Measurements from ENCODE around the gene TBC1D16. TPM values are rescaled to one million over a fixed set of nuclear protein-coding genes. Genes with fewer than 3 reads are reported as not detected.

Gene TBC1D16
- total and polyA plus RNA-seq, 8 donors: 4.9 to 31.4 (median 19.7) TPM

GRCh38 chr17:79888009-79888540, 147.6 kb downstream of the TBC1D16 start:
- intact Hi-C loops (cut with DNase I): no loop called here

DNA sequence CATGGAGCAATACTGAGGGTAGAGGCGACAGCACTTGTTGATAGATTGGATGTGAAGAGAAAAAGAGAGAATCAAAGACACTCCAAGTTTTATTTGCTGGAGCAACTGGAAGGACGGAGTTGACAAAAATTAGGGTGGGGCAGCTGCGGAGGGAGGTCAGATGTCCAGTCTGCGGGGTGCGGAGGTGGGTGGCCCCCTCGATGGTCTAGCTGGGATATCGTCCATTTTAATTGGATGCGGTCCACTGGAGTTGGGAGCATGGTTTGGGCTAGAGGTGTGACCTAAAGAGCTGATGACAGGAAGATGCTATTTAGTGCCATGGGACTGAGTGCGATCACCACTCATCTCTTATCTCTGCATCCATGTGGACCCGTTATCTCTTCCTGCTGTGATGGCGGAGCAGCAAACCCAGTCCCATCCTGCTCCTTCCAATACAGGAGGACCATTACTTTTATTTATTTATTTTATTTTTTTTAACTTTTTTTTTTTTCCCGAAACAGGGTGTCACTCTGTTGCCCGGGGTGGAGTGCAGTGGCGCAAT, 148.2 kb downstream of the TBC1D16 start:
- H3K4me3 ChIP-seq: no peak overlapping the region
- FAIRE-seq (no peak), ATAC-seq (no peak), DNase-seq (no peak)
- H3K27ac ChIP-seq: no peak overlapping the region
- intact Hi-C loops (cut with DNase I): no loop called here
- no peaks in the 10 kb centered on the region for H3K27me3 ChIP-seq
- WGBS, 2 donors: 84 to 88% methylated on average over 14 of the region's 14 CpGs
- no peaks in the 10 kb centered on the region for H3K4me1 ChIP-seq
- H3K9me3 ChIP-seq: no peaks in the 10 kb centered on the region
- TF ChIP-seq CTCF (IDR thresholded peaks at IDR 0.05): no peak
- no peaks in the 10 kb centered on the region for H3K36me3 ChIP-seq

More at GRCh38 chr17:79888009-79888540, 147.6 kb downstream of the TBC1D16 start:
- peak in 1 of 6 donors; percentile 15 for DNase-seq
- no peaks in the 10 kb centered on the region for H3K4me1 ChIP-seq
- no peak for ATAC-seq
- no peak overlapping the region for H3K4me3 ChIP-seq
- 78 to 93% methylated on average over 17 of the region's 17 CpGs for WGBS, 2 donors
- no peaks in the 10 kb centered on the region for H3K27me3 ChIP-seq
- no peak overlapping the region for H3K27ac ChIP-seq
- H3K36me3 ChIP-seq: no peaks in the 10 kb centered on the region
- no peaks in the 10 kb centered on the region for H3K9me3 ChIP-seq
- no peak for FAIRE-seq
- no peak for TF ChIP-seq CTCF (IDR thresholded peaks at IDR 0.05)

GRCh38 chr17:79883202-79883601, 152.5 kb downstream of the TBC1D16 start:
- Histone ChIP-seq H3K9me3 (no peaks in the 10 kb centered on the region), H3K4me1 (no peaks in the 10 kb centered on the region), H3K36me3 (no peaks in the 10 kb centered on the region), H3K27ac (no peak overlapping the region), H3K27me3 (no peaks in the 10 kb centered on the region), H3K4me3 (no peak overlapping the region)
- DNase-seq (peak in 1 of 6 donors; percentile 16), FAIRE-seq (no peak), ATAC-seq (no peak)
- intact Hi-C loops (cut with DNase I): no loop called here
- no peak for TF ChIP-seq CTCF (IDR thresholded peaks at IDR 0.05)
- WGBS, 2 donors: 75 to 78% methylated on average over 7 of the region's 7 CpGs

Other genes starting within 250 kb of the TBC1D16 start
- gene CBX8, start 238.8 kb downstream of the TBC1D16 start, total RNA-seq: 1 to 10 TPM; 1.6 to 5.7 (median 3.6) TPM
- gene CBX8, start 238.8 kb downstream of the TBC1D16 start, polyA plus RNA-seq: 1 to 10 TPM; 4.5 to 5.2 TPM
- gene CBX4, start 196.4 kb downstream of the TBC1D16 start, total RNA-seq: 10 to 100 TPM; 11.1 to 42.4 (median 18.0) TPM
- gene CBX4, start 196.4 kb downstream of the TBC1D16 start, polyA plus RNA-seq: 10 to 100 TPM; 15.0 to 18.5 TPM
- gene CCDC40, start 770 bp upstream of the TBC1D16 start, total RNA-seq: 1 to 10 TPM; 1.9 to 6.2 (median 3.1) TPM
- gene CCDC40, start 770 bp upstream of the TBC1D16 start, polyA plus RNA-seq: 10 to 100 TPM in 1 of 2 donors, 1 to 10 TPM in 1; 3.5 to 12.3 TPM
- gene GAA, start 65.7 kb upstream of the TBC1D16 start, total RNA-seq: 10 to 100 TPM; 20.2 to 56.3 (median 32.8) TPM
- gene GAA, start 65.7 kb upstream of the TBC1D16 start, polyA plus RNA-seq: 10 to 100 TPM; 44.0 to 52.8 TPM
- 10 to 100 TPM; 16.2 to 32.3 (median 30.2) TPM for gene EIF4A3, start 111.3 kb upstream of the TBC1D16 start, total RNA-seq
- 10 to 100 TPM; 16.5 to 37.2 TPM for gene EIF4A3, start 111.3 kb upstream of the TBC1D16 start, polyA plus RNA-seq
- gene CARD14, start 134.2 kb upstream of the TBC1D16 start, total RNA-seq: under 1 TPM in 3 of 6 donors, not detected in 3; 0.06 to 0.32 (median 0.28) TPM
- under 1 TPM; 0.23 to 0.33 TPM for gene CARD14, start 134.2 kb upstream of the TBC1D16 start, polyA plus RNA-seq
- gene SGSH, start 184.5 kb upstream of the TBC1D16 start, total RNA-seq: 10 to 100 TPM; 21.4 to 40.3 (median 25.5) TPM
- 10 to 100 TPM; 52.9 to 65.2 TPM for gene SGSH, start 184.5 kb upstream of the TBC1D16 start, polyA plus RNA-seq
- gene SLC26A11, start 184.6 kb upstream of the TBC1D16 start, total RNA-seq: 10 to 100 TPM in 1 of 6 donors, 1 to 10 TPM in 5; 5.1 to 11.9 (median 8.3) TPM
- gene SLC26A11, start 184.6 kb upstream of the TBC1D16 start, polyA plus RNA-seq: 10 to 100 TPM; 19.3 to 23.6 TPM
- 10 to 100 TPM; 21.9 to 94.7 (median 37.8) TPM for gene RNF213, start 225.0 kb upstream of the TBC1D16 start, total RNA-seq
- 10 to 100 TPM; 27.3 to 69.1 TPM for gene RNF213, start 225.0 kb upstream of the TBC1D16 start, polyA plus RNA-seq

Measured in pancreas (tissue), 10 donors.